Right lobe of liver (tissue), 4 donors: ENCODE data around the gene TTC12.

ENCODE experiments used
- CTCF ChIP-seq, 4 donors: fragments of 200-600 bp in 3 of 4; fragments of 450-650 bp in 1 of 4; IDR thresholded peaks; one replicate each; pipeline versions ENCODE4 v1.5.1 to v1.8.0; 2016 to 2022; ENCODE audit warnings: antibody characterized with exemption in 4 of 4, mild to moderate bottlenecking in 2 of 4
- POLR2A ChIP-seq: fragments of 450-650 bp; IDR thresholded peaks from one replicate; pipeline ENCODE4 v1.6.1; 2017; ENCODE audit warnings: antibody characterized with exemption, mild to moderate bottlenecking
- donor health status: DM: no; HTN: no; CAD: no.
- donor health status: DM: no; HTN: no; CAD: no.
- donor health status: DM: no; HTN: yes; CAD: no.

GRCh38 chr11:113393501-113393985, 79.2 kb downstream of the TTC12 start:
- TF ChIP-seq CTCF (IDR thresholded peaks at IDR 0.05) = no peak
- no peak for TF ChIP-seq POLR2A
